DOHH2 (cell line): Measurements from ENCODE around the gene COPZ1.
"Not testable (repeated sequence)": the region's sequence is repeated elsewhere in the genome, so short reads cannot be mapped to it uniquely, and the experiment has no call there.

Experiments used
- H3F3A ChIP-seq: fragments of 200-600 bp; sonication (generic), shearing (Covaris generic); 2 replicates; pipeline ENCODE4 v1.6.0; 2016; ENCODE audit warnings: antibody characterized with exemption, mild to moderate bottlenecking; ENCODE audit not compliant: control insufficient read depth, insufficient read depth
- H3K27ac ChIP-seq: fragments of 200-600 bp; sonication (generic); 2 replicates; pipeline ENCODE4 v1.5.1; 2014; ENCODE audit warnings: low read depth, mild to moderate bottlenecking, low read length, moderate library complexity
- H3K27me3 ChIP-seq: fragments of 200-600 bp; sonication (generic); 2 replicates; pipeline ENCODE4 v1.6.1; 2014; ENCODE audit warnings: mild to moderate bottlenecking, low read length, mixed read lengths; ENCODE audit not compliant: control insufficient read depth
- H3K36me3 ChIP-seq: fragments of 200-600 bp; sonication (generic); 2 replicates; pipeline ENCODE4 v1.6.1; 2014; ENCODE audit warnings: mild to moderate bottlenecking, low read length, moderate library complexity, mixed read lengths; ENCODE audit not compliant: control insufficient read depth
- H3K4me1 ChIP-seq: fragments of 200-600 bp; sonication (generic); 2 replicates; pipeline ENCODE4 v1.6.1; 2014; ENCODE audit warnings: mild to moderate bottlenecking, low read length, mixed read lengths; ENCODE audit not compliant: control insufficient read depth
- H3K4me2 ChIP-seq: fragments of 200-600 bp; sonication (generic); 2 replicates; pipeline ENCODE4 v1.6.0; 2014; ENCODE audit warnings: mild to moderate bottlenecking, low read length, moderate library complexity
- H3K4me3 ChIP-seq: fragments of 200-600 bp; sonication (generic); 2 replicates; pipeline ENCODE4 v1.5.1; 2014; ENCODE audit warnings: mild to moderate bottlenecking, low read length, mixed read lengths
- H3K79me2 ChIP-seq: fragments of 200-600 bp; sonication (generic); 2 replicates; pipeline ENCODE4 v1.6.1; 2014; ENCODE audit warnings: mild to moderate bottlenecking, low read length, mixed read lengths; ENCODE audit not compliant: control insufficient read depth
- H3K9me2 ChIP-seq: fragments of 200-600 bp; sonication (generic); replicated peaks from 2 replicates; pipeline ENCODE4 v1.6.1; 2014; ENCODE audit warnings: mild to moderate bottlenecking, low read length, mixed read lengths; ENCODE audit not compliant: control insufficient read depth
- H3K9me3 ChIP-seq: fragments of 200-600 bp; sonication (generic); 2 replicates; pipeline ENCODE4 v1.6.1; 2014; ENCODE audit warnings: antibody characterized with exemption, low read length, mixed read lengths; ENCODE audit not compliant: control insufficient read depth, insufficient read depth
- H4K20me1 ChIP-seq: fragments of 200-600 bp; sonication (generic); 2 replicates; pipeline ENCODE4 v1.6.0; 2014; ENCODE audit warnings: low read depth, mild to moderate bottlenecking, antibody characterized with exemption, low read length, moderate library complexity; ENCODE audit not compliant: control insufficient read depth, insufficient read depth
- CTCF ChIP-seq: fragments of 200-600 bp; sonication (generic); IDR thresholded peaks from one replicate; pipeline ENCODE4 v1.5.1; 2014; ENCODE audit warnings: antibody characterized with exemption, mild to moderate bottlenecking, low read depth, low read length; ENCODE audit not compliant: poor library complexity, severe bottlenecking
- EZH2phosphoT487 ChIP-seq: fragments of 200-600 bp; sonication (generic); IDR thresholded peaks from 2 replicates; pipeline ENCODE4 v1.6.1; 2017; ENCODE audit warnings: borderline replicate concordance, mild to moderate bottlenecking, antibody characterized with exemption, low read length, moderate library complexity, mixed read lengths

COPZ1 gene

DNA sequence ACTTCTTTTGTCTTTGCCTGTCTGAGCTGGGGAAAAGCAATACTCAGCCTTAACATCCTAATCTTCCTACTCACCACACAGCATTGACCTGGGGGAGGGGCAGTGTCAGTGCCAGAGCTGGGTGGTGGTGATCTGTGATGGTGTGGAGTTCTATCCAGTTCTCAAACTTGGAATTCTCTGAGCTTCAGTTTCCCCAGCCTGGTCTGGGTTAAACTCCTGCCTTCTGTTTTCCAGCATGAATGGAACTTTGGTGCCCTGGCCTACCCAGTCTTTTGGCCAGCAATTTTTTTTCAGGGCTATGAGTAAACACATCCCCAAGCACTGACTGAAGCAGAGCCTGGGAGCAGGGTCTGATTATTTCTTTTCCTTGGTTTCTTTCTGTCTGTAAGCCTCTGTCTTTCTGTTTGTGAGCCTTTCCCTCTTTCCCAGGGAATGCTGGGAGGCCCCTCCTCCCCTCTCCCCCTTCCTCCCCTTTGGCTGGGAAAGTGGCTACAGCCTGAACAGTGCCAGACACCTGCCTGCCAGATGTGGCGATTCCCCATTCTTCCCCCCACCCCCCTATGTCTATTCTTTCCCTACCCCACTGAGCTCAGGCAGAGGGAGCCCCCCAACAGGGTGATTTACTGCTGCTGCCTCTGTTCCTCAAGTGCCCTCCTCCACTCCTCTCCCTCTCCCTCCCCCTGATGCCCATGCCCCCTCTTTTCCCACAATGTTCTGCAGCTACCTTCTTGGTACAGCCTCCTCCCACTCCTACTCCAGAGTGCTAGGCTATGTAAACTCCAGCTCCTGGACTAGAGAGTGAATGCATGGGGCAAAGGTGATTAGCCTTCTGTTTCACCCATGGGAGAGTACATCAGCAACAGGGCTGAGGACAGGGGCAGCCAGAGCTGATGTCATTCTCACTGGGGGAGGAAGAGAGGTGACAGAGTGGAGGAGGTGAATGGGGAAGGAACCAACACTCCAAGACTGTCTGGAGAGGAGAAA is 28.3 kb downstream of the COPZ1 start:
- no peak overlapping the region for H3K4me3 ChIP-seq
- H3K4me2 ChIP-seq: 0 out of 2 replicates have a peak overlapping the region, but pooled peaks have one; percentile 53
- no peaks in the 10 kb centered on the region for H4K20me1 ChIP-seq
- H3K27ac ChIP-seq: no peak overlapping the region
- peaks cover 63% of the 10 kb centered on the region for H3K4me1 ChIP-seq
- peaks cover 30% of the 10 kb centered on the region for H3K36me3 ChIP-seq
- H3K9me2 ChIP-seq: no peaks in the 10 kb centered on the region
- H3K27me3 ChIP-seq: no peaks in the 10 kb centered on the region
- TF ChIP-seq EZH2phosphoT487 (no peak), CTCF (no peak)
- H3K9me3 ChIP-seq: no peaks in the 10 kb centered on the region
- H3K79me2 ChIP-seq: peaks cover 8% of the 10 kb centered on the region; the same call in 1 of the 2 replicates
- H3F3A ChIP-seq: peaks cover 9% of the 10 kb centered on the region; the same call in 1 of the 2 replicates

DNA sequence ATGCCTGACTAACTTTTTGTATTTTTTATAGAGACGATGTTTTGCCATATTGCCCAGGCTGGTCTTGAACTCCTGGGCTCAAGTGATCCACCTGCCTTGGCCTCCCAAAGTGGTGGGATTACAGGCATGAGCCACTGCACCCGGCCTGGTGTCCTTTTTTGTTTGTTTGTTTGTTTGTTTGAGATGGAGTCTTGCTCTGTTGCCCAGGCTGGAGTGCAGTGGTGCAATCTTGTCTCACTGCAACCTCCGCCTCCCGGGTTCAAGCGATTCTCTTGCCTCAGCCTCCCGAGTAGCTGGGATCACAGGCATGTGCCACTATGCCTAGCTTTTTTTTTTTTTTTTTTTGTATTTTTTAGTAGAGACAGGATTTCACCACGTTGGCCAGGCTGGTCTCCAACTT is 29.3 kb downstream of the COPZ1 start:
- not testable (repeated sequence) for H3K27me3 ChIP-seq, H3K4me3 ChIP-seq, H3F3A ChIP-seq, H3K79me2 ChIP-seq, H3K27ac ChIP-seq, H4K20me1 ChIP-seq, H3K9me3 ChIP-seq, H3K4me2 ChIP-seq, H3K9me2 ChIP-seq
- peaks cover 68% of the 10 kb centered on the region for H3K4me1 ChIP-seq
- H3K36me3 ChIP-seq: peaks cover 26% of the 10 kb centered on the region

DNA sequence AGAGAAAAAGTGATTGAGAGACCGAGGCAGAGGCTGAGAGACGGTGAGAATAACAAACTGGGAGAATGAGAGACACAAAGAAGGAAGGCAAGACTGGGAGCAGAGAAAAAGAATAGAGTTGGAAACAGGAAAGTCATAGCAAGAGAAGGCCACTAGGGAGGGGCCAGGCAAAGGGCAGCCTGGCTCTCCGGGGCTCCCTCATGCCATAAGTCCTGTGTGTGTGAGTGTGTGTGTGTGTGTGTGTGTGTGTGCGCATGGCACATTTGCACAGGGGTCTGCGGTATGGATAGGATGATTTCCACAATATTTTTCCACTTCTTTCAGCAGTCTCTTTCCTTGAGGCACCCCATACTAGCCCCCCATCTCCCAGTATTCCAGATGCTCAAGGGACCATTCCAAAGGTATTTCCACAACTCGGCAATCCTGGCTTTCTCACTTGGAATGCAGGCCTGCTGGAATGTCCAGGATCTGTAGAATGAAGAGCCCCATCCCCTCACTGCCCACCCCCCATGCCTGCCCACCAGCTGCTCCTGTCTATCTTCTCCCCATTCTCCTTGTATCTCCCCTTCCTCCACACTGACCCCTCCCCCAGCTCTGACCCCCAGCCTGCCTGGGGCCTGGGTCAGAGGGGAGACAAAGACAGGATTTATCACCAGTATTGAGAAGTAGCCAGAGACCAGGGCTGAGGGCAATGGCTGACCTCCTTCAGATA is 30.3 kb downstream of the COPZ1 start:
- Histone ChIP-seq H3K27ac (no peak overlapping the region), H4K20me1 (no peaks in the 10 kb centered on the region), H3K4me1 (peaks cover 68% of the 10 kb centered on the region), H3K4me3 (no peak overlapping the region), H3F3A (peaks cover 9% of the 10 kb centered on the region; the same call in 1 of the 2 replicates), H3K4me2 (no peak overlapping the region), H3K27me3 (no peaks in the 10 kb centered on the region), H3K36me3 (peaks cover 16% of the 10 kb centered on the region), H3K9me3 (no peaks in the 10 kb centered on the region), H3K79me2 (peaks cover 8% of the 10 kb centered on the region), H3K9me2 (no peaks in the 10 kb centered on the region)
- TF ChIP-seq EZH2phosphoT487 (no peak), CTCF (no peak)

GRCh38 chr12:54356228-54356627 is 31.3 kb downstream of the COPZ1 start:
- peaks cover 7% of the 10 kb centered on the region for H3K36me3 ChIP-seq
- H3K79me2 ChIP-seq: peaks cover 8% of the 10 kb centered on the region
- no peaks in the 10 kb centered on the region for H4K20me1 ChIP-seq
- H3K4me1 ChIP-seq: peaks cover 65% of the 10 kb centered on the region
- no peak overlapping the region for H3K4me3 ChIP-seq
- no peak overlapping the region for H3K27ac ChIP-seq
- peaks cover 8% of the 10 kb centered on the region; the same call in 1 of the 2 replicates for H3F3A ChIP-seq
- no peaks in the 10 kb centered on the region for H3K9me2 ChIP-seq
- no peak overlapping the region for H3K4me2 ChIP-seq
- TF ChIP-seq EZH2phosphoT487 (no peak), CTCF (no peak)
- H3K27me3 ChIP-seq: no peaks in the 10 kb centered on the region
- H3K9me3 ChIP-seq: no peaks in the 10 kb centered on the region
